ENCODE results near the gene ZNF148.

Gene ZNF148

DNA sequence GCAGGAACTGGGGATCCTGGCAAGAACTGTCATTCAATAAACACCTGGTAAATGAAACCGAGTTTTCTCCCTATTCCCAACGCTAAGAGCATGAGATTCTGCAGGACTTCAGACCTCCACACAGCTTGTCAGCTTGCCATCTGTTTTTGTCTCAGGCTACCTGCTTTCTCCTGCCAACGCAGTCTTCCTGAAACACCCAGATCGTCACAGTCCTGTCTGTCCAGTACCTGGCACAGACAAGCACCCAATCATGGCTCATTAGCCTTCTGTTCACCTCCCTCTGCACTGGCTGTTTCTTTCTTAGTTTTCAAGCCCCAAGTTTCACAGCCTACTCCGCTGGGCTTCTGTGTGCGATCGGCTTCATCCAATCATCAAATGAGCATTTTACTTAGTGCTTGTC, 167.6 kb downstream of the ZNF148 start:
- TF ChIP-seq, protein P1, sequence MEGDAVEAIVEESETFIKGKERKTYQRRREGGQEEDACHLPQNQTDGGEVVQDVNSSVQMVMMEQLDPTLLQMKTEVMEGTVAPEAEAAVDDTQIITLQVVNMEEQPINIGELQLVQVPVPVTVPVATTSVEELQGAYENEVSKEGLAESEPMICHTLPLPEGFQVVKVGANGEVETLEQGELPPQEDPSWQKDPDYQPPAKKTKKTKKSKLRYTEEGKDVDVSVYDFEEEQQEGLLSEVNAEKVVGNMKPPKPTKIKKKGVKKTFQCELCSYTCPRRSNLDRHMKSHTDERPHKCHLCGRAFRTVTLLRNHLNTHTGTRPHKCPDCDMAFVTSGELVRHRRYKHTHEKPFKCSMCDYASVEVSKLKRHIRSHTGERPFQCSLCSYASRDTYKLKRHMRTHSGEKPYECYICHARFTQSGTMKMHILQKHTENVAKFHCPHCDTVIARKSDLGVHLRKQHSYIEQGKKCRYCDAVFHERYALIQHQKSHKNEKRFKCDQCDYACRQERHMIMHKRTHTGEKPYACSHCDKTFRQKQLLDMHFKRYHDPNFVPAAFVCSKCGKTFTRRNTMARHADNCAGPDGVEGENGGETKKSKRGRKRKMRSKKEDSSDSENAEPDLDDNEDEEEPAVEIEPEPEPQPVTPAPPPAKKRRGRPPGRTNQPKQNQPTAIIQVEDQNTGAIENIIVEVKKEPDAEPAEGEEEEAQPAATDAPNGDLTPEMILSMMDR (IDR thresholded peaks at IDR 0.05), result no peak
- Mint-ChIP-seq H3K9me3 (peaks cover 4% of the 10 kb centered on the region), H3K27me3 (ENCODE audit: low read depth, poor library complexity) (peaks cover 28% of the 10 kb centered on the region), H3K27ac (no peak overlapping the region), H3K4me1 (peaks cover 7% of the 10 kb centered on the region), H3K36me3 (ENCODE audit: low read depth) (peaks cover under 1% of the 10 kb centered on the region), H3K4me3 (no peak overlapping the region)
- DNase-seq, result no peak

DNA sequence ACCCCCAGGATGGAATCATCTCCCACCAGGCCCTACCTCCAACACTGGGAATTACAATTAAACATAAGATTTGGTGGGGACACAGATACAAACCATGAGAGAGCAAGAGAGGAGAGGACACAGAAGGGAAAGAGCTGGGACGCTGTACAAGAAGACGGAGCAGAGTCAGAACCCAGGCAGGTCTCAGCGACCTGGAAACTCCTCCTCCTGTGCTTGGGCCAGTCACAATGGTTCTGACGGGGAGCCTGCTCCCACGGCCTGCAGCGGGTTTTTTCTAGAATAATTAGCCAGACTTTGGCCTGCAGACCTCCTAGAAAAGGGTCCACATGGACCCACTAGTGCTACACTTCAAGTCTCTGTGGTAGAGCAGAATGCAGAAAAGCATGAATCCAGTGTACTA, 168.2 kb downstream of the ZNF148 start:
- TF ChIP-seq, protein P1 (IDR thresholded peaks at IDR 0.05), result no peak
- Mint-ChIP-seq H3K9me3 (peaks cover 9% of the 10 kb centered on the region), H3K4me1 (peaks cover 7% of the 10 kb centered on the region), H3K4me3 (no peak overlapping the region), H3K27ac (no peak overlapping the region), H3K27me3 (ENCODE audit: low read depth, poor library complexity) (peaks cover 26% of the 10 kb centered on the region), H3K36me3 (ENCODE audit: low read depth) (peaks cover 5% of the 10 kb centered on the region)
- no peak for DNase-seq

DNA sequence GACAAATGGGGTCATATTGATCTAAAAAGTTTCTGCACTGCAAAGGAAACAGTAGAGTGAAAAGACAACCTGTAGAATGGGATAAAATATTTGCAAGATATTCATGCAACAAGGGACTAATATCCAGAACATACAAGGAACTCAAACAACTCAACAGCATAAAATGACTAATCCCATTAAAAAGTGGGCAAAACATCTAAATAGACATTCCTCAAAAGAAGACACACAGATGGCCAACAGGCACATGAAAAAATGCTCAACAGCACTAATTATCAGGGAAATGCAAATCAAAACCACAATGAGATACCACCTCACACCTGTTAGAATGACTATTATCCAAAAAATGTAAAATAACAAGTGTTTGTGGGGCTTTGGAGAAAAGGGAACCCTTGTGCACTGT, 171.4 kb downstream of the ZNF148 start:
- H3K27me3 Mint-ChIP-seq (ENCODE audit: low read depth, poor library complexity), result no peaks in the 10 kb centered on the region
- TF ChIP-seq, protein P1 (IDR thresholded peaks at IDR 0.05), result no peak

DNA sequence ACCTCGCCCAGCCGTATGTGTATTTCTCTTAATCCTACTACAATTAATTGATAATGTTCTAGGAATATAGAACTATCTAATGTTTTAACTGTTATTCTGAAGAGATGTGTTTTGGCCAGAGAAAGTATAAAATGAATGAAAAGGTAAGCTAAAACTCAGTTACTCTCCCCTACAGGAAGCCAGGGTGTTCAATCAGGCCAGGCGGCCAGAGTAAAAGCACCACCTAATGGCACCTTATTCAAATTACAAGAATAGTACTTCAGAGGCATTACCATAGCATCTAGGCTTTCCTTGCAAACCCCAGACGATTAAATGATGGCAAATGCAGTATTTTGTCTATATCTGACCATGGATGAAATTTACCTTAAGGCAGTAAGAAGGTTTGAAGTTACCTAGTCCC, 172.9 kb downstream of the ZNF148 start:
- no peak for DNase-seq
- Mint-ChIP-seq H3K9me3 (peaks cover 9% of the 10 kb centered on the region), H3K4me3 (no peak overlapping the region), H3K4me1 (no peaks in the 10 kb centered on the region), H3K27me3 (ENCODE audit: low read depth, poor library complexity) (no peaks in the 10 kb centered on the region), H3K27ac (no peak overlapping the region), H3K36me3 (ENCODE audit: low read depth) (peaks cover 5% of the 10 kb centered on the region)
- TF ChIP-seq, protein P1 (IDR thresholded peaks at IDR 0.05), result no peak

More for the DNA sequence above, 171.4 kb downstream of the ZNF148 start:
- Mint-ChIP-seq H3K27ac (no peak overlapping the region), H3K4me1 (no peaks in the 10 kb centered on the region), H3K9me3 (peaks cover 9% of the 10 kb centered on the region), H3K4me3 (no peak overlapping the region), H3K36me3 (ENCODE audit: low read depth) (peaks cover 5% of the 10 kb centered on the region)
- DNase-seq, result no peak

DNA sequence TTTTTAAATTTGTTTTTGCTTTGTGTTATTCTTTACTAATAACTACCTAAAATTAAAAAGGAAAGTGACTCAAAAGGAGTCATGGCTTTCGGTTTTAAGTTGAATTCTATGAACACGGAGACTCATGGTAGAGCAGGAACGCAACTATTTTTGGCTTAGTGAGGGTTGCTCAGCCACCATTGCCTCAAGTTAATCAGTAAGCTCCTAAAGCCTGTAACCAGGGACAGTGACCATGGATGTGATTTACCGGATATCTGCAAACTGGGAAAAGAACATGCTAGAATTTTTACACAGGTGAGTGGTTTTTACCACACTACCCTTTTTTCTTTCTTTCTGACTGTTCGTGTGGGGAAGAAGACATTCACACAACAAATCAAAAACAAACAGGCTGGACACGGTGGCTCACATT, 174.4 kb downstream of the ZNF148 start:
- H3K4me1 Mint-ChIP-seq, result no peaks in the 10 kb centered on the region
- TF ChIP-seq, protein P1 (IDR thresholded peaks at IDR 0.05), result no peak
- H3K36me3 Mint-ChIP-seq (ENCODE audit: low read depth), result peaks cover 5% of the 10 kb centered on the region
- no peak for DNase-seq
- no peak overlapping the region for H3K4me3 Mint-ChIP-seq
- no peak overlapping the region for H3K27ac Mint-ChIP-seq
- H3K27me3 Mint-ChIP-seq (ENCODE audit: low read depth, poor library complexity), result no peaks in the 10 kb centered on the region
- peaks cover 9% of the 10 kb centered on the region for H3K9me3 Mint-ChIP-seq

DNA sequence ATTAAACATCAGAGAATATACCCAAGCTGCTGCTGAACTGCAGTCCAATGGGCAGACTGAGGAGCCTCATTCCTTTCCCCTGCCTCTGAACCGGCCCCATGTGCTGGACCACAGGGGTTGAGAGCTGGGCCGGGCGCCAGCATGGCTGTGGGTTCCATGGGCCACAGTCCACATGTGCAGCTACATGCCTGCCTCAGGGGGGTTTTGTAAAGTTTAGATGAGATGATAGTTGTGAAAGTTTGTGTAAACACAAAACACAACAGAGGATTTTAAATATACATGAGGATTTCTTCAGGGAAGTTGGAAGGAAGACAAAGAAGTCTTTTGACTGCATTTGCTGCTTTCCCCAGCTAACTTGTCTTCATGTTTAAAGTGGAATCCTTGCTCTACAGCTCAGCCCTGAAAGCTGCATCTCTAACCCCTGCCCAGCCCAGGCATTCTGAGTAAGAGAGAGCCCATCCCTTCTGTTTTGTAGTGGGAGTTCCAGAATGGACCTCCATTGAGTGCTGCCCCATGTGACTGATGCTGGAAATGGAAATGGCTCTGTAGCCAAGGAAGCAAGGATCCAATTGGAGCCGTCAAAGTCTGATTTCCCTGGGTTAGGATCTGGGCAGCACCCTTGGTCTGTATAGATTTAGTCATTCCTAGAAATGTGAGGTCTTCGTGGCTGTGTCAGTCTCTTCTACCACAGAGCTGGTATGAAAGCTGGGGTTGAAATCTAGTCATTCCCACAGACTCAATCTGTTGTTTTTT, 180.1 kb downstream of the ZNF148 start:
- Mint-ChIP-seq H3K27me3 (ENCODE audit: low read depth, poor library complexity) (no peaks in the 10 kb centered on the region), H3K4me3 (no peak overlapping the region), H3K36me3 (ENCODE audit: low read depth) (no peaks in the 10 kb centered on the region), H3K9me3 (no peaks in the 10 kb centered on the region), H3K27ac (no peak overlapping the region), H3K4me1 (peaks cover 10% of the 10 kb centered on the region)
- no peak for DNase-seq
- TF ChIP-seq, protein P1 (IDR thresholded peaks at IDR 0.05), result no peak
